Measurements from ENCODE around the gene PHYKPL.

PHYKPL gene

GRCh38 chr5:178221853-178222252, 10.7 kb downstream of the PHYKPL start:
- DNase-seq, result no peak

- DNase-seq, result no peak
These were observed 11.3 kb downstream of the PHYKPL start for GRCh38 chr5:178221282-178221681.

- DNase-seq, result no peak
These were observed 13.8 kb downstream of the PHYKPL start for GRCh38 chr5:178218827-178219226.

GRCh38 chr5:178218237-178218776, 14.3 kb downstream of the PHYKPL start:
- DNase-seq, result no peak

GRCh38 chr5:178216779-178217178, 15.8 kb downstream of the PHYKPL start:
- no peak for DNase-seq

GRCh38 chr5:178216088-178216534, 16.5 kb downstream of the PHYKPL start:
- no peak for DNase-seq

- no peak for DNase-seq
These were observed 17.2 kb downstream of the PHYKPL start for GRCh38 chr5:178215280-178216002.

- DNase-seq, result no peak
These were observed 18.3 kb downstream of the PHYKPL start for GRCh38 chr5:178214160-178214803.

- DNase-seq, result no peak
These were observed 18.9 kb downstream of the PHYKPL start for GRCh38 chr5:178213748-178214151.

GRCh38 chr5:178213003-178213461, 19.6 kb downstream of the PHYKPL start:
- no peak for DNase-seq

GRCh38 chr5:178212241-178213002, 20.2 kb downstream of the PHYKPL start:
- DNase-seq, result no peak

GRCh38 chr5:178211095-178212048, 21.2 kb downstream of the PHYKPL start:
- DNase-seq, result no peak

- DNase-seq, result no peak
These were observed 21.9 kb downstream of the PHYKPL start for GRCh38 chr5:178210686-178211085.

GRCh38 chr5:178210073-178210535, 22.5 kb downstream of the PHYKPL start:
- no peak for DNase-seq

GRCh38 chr5:178209334-178210072, 23.1 kb downstream of the PHYKPL start:
- no peak for DNase-seq

- no peak for DNase-seq
These were observed 23.9 kb downstream of the PHYKPL start for GRCh38 chr5:178208540-178209227.

- no peak for DNase-seq
These were observed 24.7 kb downstream of the PHYKPL start for GRCh38 chr5:178207917-178208280.

GRCh38 chr5:178207183-178207916, 25.3 kb downstream of the PHYKPL start:
- DNase-seq, result no peak

GRCh38 chr5:178206166-178207101, 26.2 kb downstream of the PHYKPL start:
- no peak for DNase-seq
